CD1c-positive myeloid dendritic cell (primary cell): ENCODE results near the gene MLLT3.

Experiments used
- DNase-seq: peaks from one replicate; pipeline ENCODE4 v3.0.0-alpha.2; 2016; ENCODE audit errors: extremely low spot score

The MLLT3 gene

GRCh38 chr9:20343325-20343724, 279.0 kb downstream of the MLLT3 start:
- DNase-seq = no peak

GRCh38 chr9:20340511-20340861, 281.8 kb downstream of the MLLT3 start:
- no peak for DNase-seq

- no peak for DNase-seq
Observed at GRCh38 chr9:20335668-20336332, 286.5 kb downstream of the MLLT3 start.

GRCh38 chr9:20333991-20334390, 288.3 kb downstream of the MLLT3 start:
- DNase-seq = no peak

GRCh38 chr9:20331095-20331685, 291.1 kb downstream of the MLLT3 start:
- no peak for DNase-seq

GRCh38 chr9:20330688-20331087, 291.6 kb downstream of the MLLT3 start:
- no peak for DNase-seq

GRCh38 chr9:20326516-20326915, 295.8 kb downstream of the MLLT3 start:
- DNase-seq = no peak

DNA sequence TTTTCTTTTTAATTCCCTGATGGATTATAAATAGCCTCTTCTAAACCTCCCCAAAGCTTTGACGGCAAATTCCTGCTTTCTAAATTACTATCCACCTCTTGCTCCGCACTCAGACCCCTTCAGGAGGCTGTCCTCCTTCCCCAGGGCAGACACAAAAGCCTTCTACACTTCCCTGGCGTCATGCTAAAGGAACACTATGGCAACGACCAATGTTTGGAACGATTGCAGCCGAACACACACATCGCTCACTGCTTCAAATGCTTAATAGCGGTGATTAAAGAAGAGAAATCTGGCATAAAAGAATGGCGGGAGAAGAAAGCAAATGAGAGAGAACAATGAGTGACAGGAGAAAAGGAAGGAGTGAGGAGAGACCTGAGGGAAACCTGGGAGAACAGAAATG, 297.3 kb downstream of the MLLT3 start:
- no peak for DNase-seq

DNA sequence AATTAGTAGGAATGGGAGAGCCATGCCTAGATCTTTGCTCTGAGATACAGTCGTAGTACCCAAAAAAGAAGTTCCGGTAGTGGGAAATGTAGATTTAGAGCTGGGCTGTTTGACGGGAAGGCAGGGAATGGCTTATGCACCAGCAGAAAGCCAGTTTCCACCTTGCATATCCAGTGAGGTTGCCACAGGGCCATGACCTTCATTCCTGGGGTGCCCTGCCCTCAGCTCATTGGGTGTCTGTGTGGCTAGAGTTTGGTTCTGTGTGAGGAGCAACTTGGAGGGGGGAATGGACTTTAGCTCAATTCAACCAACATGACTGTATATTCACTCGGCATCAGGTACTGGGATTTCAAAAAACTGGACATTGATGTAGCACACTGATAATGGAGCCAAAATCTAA, 300.1 kb downstream of the MLLT3 start:
- DNase-seq = no peak

- DNase-seq = peak; percentile 17
Observed at GRCh38 chr9:20321423-20322082, 300.7 kb downstream of the MLLT3 start.

DNA sequence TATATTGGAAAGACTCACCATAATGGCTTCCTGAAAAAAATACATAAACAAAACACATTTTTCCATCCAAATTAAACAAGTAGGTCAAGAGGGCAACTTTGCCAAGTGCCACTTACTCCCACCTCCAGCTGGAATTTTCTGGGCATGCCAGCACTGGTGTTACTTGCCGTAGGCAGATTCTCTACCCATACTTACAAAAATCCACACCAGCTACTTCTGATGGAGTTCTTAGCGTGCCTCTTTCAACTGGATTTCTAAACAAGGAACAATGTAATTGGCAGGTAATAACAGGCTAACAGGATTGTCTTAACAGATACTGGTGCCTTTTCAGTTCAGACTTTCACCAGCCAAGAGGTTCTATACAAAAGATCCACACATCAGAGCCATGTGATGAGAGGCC, 301.4 kb downstream of the MLLT3 start:
- DNase-seq = no peak

- no peak for DNase-seq
Observed at GRCh38 chr9:20319641-20320337, 302.5 kb downstream of the MLLT3 start.

DNA sequence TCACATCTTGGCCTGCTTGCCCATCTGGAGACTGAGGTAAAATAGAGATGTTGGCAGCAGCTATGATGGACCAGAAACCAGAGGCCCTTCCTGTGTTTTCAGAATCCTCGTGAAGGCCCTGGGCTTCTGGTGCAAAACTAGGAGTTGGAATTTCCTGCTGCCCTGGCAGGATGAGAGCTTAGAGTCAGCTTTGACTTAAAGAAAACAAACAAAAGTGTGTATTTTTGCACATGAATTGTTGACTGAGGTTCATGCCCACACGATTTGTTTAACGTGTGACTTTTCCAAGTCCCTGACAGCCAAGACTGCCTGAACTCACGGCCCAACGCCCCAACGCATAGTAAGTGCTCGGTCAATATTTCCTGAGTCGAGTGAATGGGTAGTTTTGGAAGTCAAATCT, 303.1 kb downstream of the MLLT3 start:
- no peak for DNase-seq

DNA sequence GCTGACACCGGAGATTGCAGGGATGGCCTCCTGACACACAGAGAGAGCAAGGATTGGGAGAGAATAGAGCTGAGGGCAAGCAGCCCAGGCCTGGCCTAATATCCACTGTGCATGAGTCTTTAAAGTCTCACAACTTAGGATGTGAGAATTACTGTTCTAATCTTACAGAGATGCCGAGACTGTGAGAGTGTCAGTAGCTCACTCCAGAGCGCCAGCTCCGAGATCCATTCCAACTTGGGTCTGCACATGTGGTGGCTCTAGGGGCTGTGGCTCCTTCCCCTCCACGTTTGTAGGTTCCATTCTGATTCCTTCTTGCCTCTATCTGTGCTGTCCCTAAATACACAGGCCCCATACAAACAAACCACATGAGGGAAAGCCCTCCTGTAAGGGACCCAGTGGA, 304.6 kb downstream of the MLLT3 start:
- DNase-seq = no peak

GRCh38 chr9:20316372-20316771, 305.9 kb downstream of the MLLT3 start:
- DNase-seq = no peak

DNA sequence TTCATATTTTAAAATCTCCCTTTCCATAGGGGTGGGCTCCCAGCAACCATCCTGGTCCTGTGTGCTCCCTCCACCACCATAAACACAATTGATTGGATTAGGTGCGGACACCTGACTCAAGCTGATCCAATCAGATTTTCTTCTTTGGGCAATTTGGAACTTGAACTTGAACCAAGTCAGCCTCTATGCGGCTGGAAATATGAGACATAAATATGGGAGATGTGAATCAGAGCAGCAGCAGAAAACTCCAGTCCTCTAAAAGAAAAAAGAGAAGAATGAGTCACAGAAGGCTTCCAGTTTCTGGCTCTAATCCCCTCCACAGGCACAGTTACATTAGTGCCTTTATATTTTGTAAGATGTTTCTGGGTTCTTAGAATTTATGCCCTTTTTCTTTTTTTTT, 306.6 kb downstream of the MLLT3 start:
- no peak for DNase-seq

GRCh38 chr9:20314981-20315380, 307.3 kb downstream of the MLLT3 start:
- DNase-seq = no peak

DNA sequence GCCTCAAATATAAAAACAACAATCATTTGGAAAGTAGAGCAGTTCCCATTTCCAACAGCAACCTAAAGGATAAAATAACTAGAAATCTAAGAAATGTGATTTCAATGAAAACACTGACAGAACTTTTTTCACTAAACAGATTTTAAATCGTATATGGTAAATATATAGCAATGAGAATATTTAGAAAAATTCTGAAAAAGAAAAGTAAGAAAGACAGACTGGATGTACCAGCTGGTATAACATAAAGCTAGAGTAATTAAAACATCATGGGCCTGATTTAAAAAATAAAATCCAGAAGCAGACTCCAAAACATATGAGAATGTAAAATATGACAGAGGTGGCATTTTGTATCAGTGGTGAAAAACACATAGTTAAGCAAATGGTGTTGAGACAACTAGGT, 308.9 kb downstream of the MLLT3 start:
- DNase-seq = no peak

GRCh38 chr9:20312732-20313131, 309.6 kb downstream of the MLLT3 start:
- no peak for DNase-seq

DNA sequence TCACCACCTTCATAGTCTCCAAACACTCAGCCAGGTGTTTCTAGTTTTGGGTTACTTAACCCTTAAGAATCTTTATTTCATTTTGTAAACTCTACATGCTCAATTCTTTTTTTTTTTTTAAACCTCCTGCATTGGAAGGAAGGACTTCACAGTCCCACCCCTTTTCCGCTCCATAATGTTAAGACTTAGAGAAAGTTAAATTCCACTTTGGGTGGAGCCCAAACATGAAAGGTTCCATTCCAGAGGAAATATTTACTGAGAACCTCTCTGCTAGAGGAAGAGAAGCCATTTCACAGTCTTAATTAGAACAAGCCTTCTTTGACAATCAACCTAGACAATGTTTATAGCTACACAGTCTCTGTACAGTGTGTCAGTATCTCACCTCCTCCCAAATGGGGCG, 312.3 kb downstream of the MLLT3 start:
- no peak for DNase-seq

GRCh38 chr9:20309124-20309523, 313.2 kb downstream of the MLLT3 start:
- DNase-seq = no peak

DNA sequence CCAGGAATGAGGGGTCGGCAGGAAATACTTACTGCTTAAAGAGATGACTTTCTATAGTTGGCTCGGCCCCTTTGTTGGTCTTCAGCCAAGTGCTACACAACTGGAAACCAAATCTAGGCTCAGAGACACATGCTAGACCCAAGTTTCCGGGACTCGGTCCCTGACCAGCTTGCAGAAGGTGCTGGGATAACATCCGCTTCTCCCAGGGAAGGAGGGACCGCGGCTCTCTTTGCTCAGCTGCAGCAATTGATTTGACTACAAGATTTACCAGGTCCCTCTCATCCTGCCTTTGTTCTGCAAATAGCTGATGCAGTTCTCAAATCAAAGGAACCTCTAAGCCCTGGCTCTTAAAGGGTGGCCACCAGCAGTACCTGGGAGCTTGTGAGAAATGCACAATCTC, 314.7 kb downstream of the MLLT3 start:
- DNase-seq = no peak

DNA sequence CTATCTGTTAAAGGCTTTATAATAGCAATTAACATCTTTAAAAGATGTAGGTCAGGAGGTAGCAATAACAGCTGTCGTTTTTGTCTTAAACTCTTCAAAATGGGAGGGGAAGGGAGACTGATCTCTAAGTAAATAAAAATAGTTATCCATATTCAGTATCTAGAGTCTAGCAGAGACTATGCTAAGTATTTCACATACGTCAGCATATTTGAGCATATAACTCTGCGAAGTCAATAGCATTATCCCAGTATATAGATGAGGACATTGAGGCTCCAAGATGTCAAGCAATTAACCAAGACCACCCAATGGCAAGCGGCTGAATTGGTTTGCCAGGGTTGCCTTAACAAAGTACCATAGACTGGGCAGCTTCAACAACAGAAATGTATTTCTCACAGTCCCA, 316.8 kb downstream of the MLLT3 start:
- no peak for DNase-seq
